T-helper 17 cell (primary cell): ENCODE results near the gene UROC1. TPM values are rescaled to one million over a fixed set of nuclear protein-coding genes. Genes with fewer than 3 reads are reported as not detected.

ENCODE experiments used
- ATAC-seq: fragments of 150-1000 bp; cut with Tn5 transposase; 2 replicates; pipeline ENCODE4 v1.10.0; 2021; ENCODE audit warnings: mild to moderate bottlenecking, moderate library complexity
- DNase-seq, 3 donors: peaks; one replicate each; pipeline versions ENCODE4 v3.0.0 to v3.0.0-alpha.2; 2020 to 2021
- H3K9me3 ChIP-seq: one replicate; pipeline ENCODE4 v1.7.0; 2013; ENCODE audit warnings: low read length, mild to moderate bottlenecking; ENCODE audit not compliant: control insufficient read depth, poor library complexity, severe bottlenecking
- H3K27ac Mint-ChIP-seq: one replicate; pipeline ENCODE4 v1.8.0; 2022; ENCODE audit warnings: mild to moderate bottlenecking, moderate library complexity, mixed read lengths
- H3K27me3 Mint-ChIP-seq: one replicate; pipeline ENCODE4 v1.8.0; 2022; ENCODE audit warnings: mixed read lengths
- H3K36me3 Mint-ChIP-seq: one replicate; pipeline ENCODE4 v1.8.0; 2022; ENCODE audit warnings: low read depth, mixed read lengths
- H3K4me1 Mint-ChIP-seq: one replicate; pipeline ENCODE4 v1.8.0; 2022; ENCODE audit warnings: mild to moderate bottlenecking, mixed read lengths
- H3K4me3 Mint-ChIP-seq: one replicate; pipeline ENCODE4 v1.8.0; 2022; ENCODE audit warnings: mild to moderate bottlenecking, moderate library complexity, mixed read lengths
- total RNA-seq, 4 donors: library from RNA in 2 of 4; stranded (reverse) in 2 of 4; gene quantifications; one replicate each; pipeline ENCODE4 v1.2.3 and lab custom pipeline; 2022 to 2026

Gene UROC1
- total RNA-seq, 2 donors from 2014 or later = not detected

- Mint-ChIP-seq H3K27me3 (no peaks in the 10 kb centered on the region), H3K27ac (no peak overlapping the region), H3K4me1 (peaks cover 18% of the 10 kb centered on the region), H3K36me3 (peaks cover 4% of the 10 kb centered on the region), H3K4me3 (no peak overlapping the region)
- no peaks in the 10 kb centered on the region for H3K9me3 ChIP-seq
- no peak for ATAC-seq
- DNase-seq = no peak
These were observed 38.8 kb downstream of the UROC1 start for GRCh38 chr3:126478581-126479310.

GRCh38 chr3:126477061-126477380, 40.6 kb downstream of the UROC1 start:
- peaks cover 32% of the 10 kb centered on the region for H3K4me1 Mint-ChIP-seq
- ATAC-seq = no peak
- H3K36me3 Mint-ChIP-seq = peaks cover 2% of the 10 kb centered on the region
- DNase-seq = no peak
- H3K27ac Mint-ChIP-seq = peak overlapping the region; percentile 61
- no peaks in the 10 kb centered on the region for H3K9me3 ChIP-seq
- H3K4me3 Mint-ChIP-seq = peak overlapping the region; percentile 93
- H3K27me3 Mint-ChIP-seq = no peaks in the 10 kb centered on the region

GRCh38 chr3:126476166-126477060, 41.2 kb downstream of the UROC1 start:
- peak overlapping the region; percentile 93 for H3K4me3 Mint-ChIP-seq
- H3K27ac Mint-ChIP-seq = peak overlapping the region; percentile 61
- peak; percentile 8 for ATAC-seq
- peaks cover 32% of the 10 kb centered on the region for H3K4me1 Mint-ChIP-seq
- H3K9me3 ChIP-seq = no peaks in the 10 kb centered on the region
- H3K36me3 Mint-ChIP-seq = peaks cover 2% of the 10 kb centered on the region
- DNase-seq = no peak
- H3K27me3 Mint-ChIP-seq = no peaks in the 10 kb centered on the region

GRCh38 chr3:126475413-126476114, 42.0 kb downstream of the UROC1 start, which contains the start of gene ZXDC:
ZXDC (minus strand) TSS chr3:126475891; CDS start chr3:126475865, 26 bp downstream.
- no peaks in the 10 kb centered on the region for H3K27me3 Mint-ChIP-seq
- H3K27ac Mint-ChIP-seq = peak within 1 kb of the TSS; percentile 90
- peak within 1 kb of the TSS; percentile 93 for H3K4me3 Mint-ChIP-seq
- peak; percentile 82 for ATAC-seq
- peaks cover 34% of the 10 kb centered on the region for H3K4me1 Mint-ChIP-seq
- H3K36me3 Mint-ChIP-seq = peaks cover 1% of the 10 kb centered on the region
- H3K9me3 ChIP-seq = no peaks in the 10 kb centered on the region
- DNase-seq = peak; percentile 89 to 96 (median 92)

- H3K4me1 Mint-ChIP-seq = peaks cover 35% of the 10 kb centered on the region
These were observed 42.8 kb downstream of the UROC1 start for GRCh38 chr3:126474498-126475412.

GRCh38 chr3:126473292-126474168, 44.0 kb downstream of the UROC1 start:
- H3K27ac Mint-ChIP-seq = peak overlapping the region; percentile 90

More at GRCh38 chr3:126474498-126475412, 42.8 kb downstream of the UROC1 start:
- peaks cover under 1% of the 10 kb centered on the region for H3K36me3 Mint-ChIP-seq
- H3K4me3 Mint-ChIP-seq = peak overlapping the region; percentile 91
- peak; percentile 12 to 21 (median 15) for DNase-seq
- H3K27me3 Mint-ChIP-seq = no peaks in the 10 kb centered on the region
- peak overlapping the region; percentile 90 for H3K27ac Mint-ChIP-seq
- H3K9me3 ChIP-seq = no peaks in the 10 kb centered on the region
- no peak for ATAC-seq

GRCh38 chr3:126472277-126473006, 45.1 kb downstream of the UROC1 start:
- ATAC-seq (no peak), DNase-seq (no peak)
- peaks cover 9% of the 10 kb centered on the region for H3K36me3 Mint-ChIP-seq
- no peaks in the 10 kb centered on the region for H3K27me3 Mint-ChIP-seq
- H3K27ac Mint-ChIP-seq = peak overlapping the region; percentile 90
- peaks cover 52% of the 10 kb centered on the region for H3K4me1 Mint-ChIP-seq
- H3K9me3 ChIP-seq = no peaks in the 10 kb centered on the region
- H3K4me3 Mint-ChIP-seq = peak overlapping the region; percentile 88

More at GRCh38 chr3:126473292-126474168, 44.0 kb downstream of the UROC1 start:
- Mint-ChIP-seq H3K4me1 (peaks cover 47% of the 10 kb centered on the region), H3K27me3 (no peaks in the 10 kb centered on the region), H3K36me3 (peaks cover 6% of the 10 kb centered on the region), H3K4me3 (peak overlapping the region; percentile 88)
- DNase-seq (no peak), ATAC-seq (no peak)
- no peaks in the 10 kb centered on the region for H3K9me3 ChIP-seq

- Mint-ChIP-seq H3K36me3 (peaks cover 10% of the 10 kb centered on the region), H3K4me1 (peaks cover 53% of the 10 kb centered on the region), H3K27me3 (no peaks in the 10 kb centered on the region), H3K27ac (peak overlapping the region; percentile 27), H3K4me3 (no peak overlapping the region)
- H3K9me3 ChIP-seq = no peaks in the 10 kb centered on the region
- DNase-seq = no peak
- ATAC-seq = no peak
These were observed 48.1 kb downstream of the UROC1 start for GRCh38 chr3:126469479-126469878.

GRCh38 chr3:126468028-126468891, 49.3 kb downstream of the UROC1 start:
- Mint-ChIP-seq H3K27ac (peak overlapping the region; percentile 63), H3K36me3 (peaks cover 12% of the 10 kb centered on the region), H3K4me1 (peaks cover 48% of the 10 kb centered on the region), H3K27me3 (no peaks in the 10 kb centered on the region), H3K4me3 (no peak overlapping the region)
- ATAC-seq (no peak), DNase-seq (no peak)
- no peaks in the 10 kb centered on the region for H3K9me3 ChIP-seq

GRCh38 chr3:126467611-126467955, 50.0 kb downstream of the UROC1 start:
- no peak overlapping the region for H3K27ac Mint-ChIP-seq
- peaks cover 41% of the 10 kb centered on the region for H3K4me1 Mint-ChIP-seq
- DNase-seq (no peak), ATAC-seq (no peak)
- peaks cover 12% of the 10 kb centered on the region for H3K36me3 Mint-ChIP-seq
- no peaks in the 10 kb centered on the region for H3K9me3 ChIP-seq
- no peak overlapping the region for H3K4me3 Mint-ChIP-seq
- no peaks in the 10 kb centered on the region for H3K27me3 Mint-ChIP-seq
